ENCODE results near the gene SGMS1.
"Not testable (repeated sequence)": the region's sequence is repeated elsewhere in the genome, so short reads cannot be mapped to it uniquely, and the experiment has no call there.

The SGMS1 gene

GRCh38 chr10:50653758-50654157 lies 30.0 kb upstream of the SGMS1 start:
- no peak for TF ChIP-seq CTCF (IDR thresholded peaks at IDR 0.05; ENCODE audit: low read length, missing control alignments)
- no peak overlapping the region for H3K4me3 ChIP-seq (replicated peaks; ENCODE audit: low read depth, low read length)
- DNase-seq (ENCODE audit: low read depth), result no peak

- DNase-seq (ENCODE audit: low read depth), result peak; percentile 59
- TF ChIP-seq CTCF (IDR thresholded peaks at IDR 0.05; ENCODE audit: low read length, missing control alignments), result peak; percentile 80
- H3K4me3 ChIP-seq (replicated peaks; ENCODE audit: low read depth, low read length), result no peak overlapping the region
Measured at GRCh38 chr10:50653142-50653541, 29.4 kb upstream of the SGMS1 start.

- TF ChIP-seq CTCF (IDR thresholded peaks at IDR 0.05; ENCODE audit: low read length, missing control alignments), result no peak
- DNase-seq (ENCODE audit: low read depth), result no peak
- no peak overlapping the region for H3K4me3 ChIP-seq (replicated peaks; ENCODE audit: low read depth, low read length)
Measured at GRCh38 chr10:50651808-50652207, 28.1 kb upstream of the SGMS1 start.

- no peak for DNase-seq (ENCODE audit: low read depth)
- H3K4me3 ChIP-seq (replicated peaks; ENCODE audit: low read depth, low read length), result no peak overlapping the region
- TF ChIP-seq CTCF (IDR thresholded peaks at IDR 0.05; ENCODE audit: low read length, missing control alignments), result no peak
Measured at GRCh38 chr10:50650481-50650880, 26.7 kb upstream of the SGMS1 start.

- no peak overlapping the region for H3K4me3 ChIP-seq (replicated peaks; ENCODE audit: low read depth, low read length)
- no peak for TF ChIP-seq CTCF (IDR thresholded peaks at IDR 0.05; ENCODE audit: low read length, missing control alignments)
- DNase-seq (ENCODE audit: low read depth), result no peak
Measured at GRCh38 chr10:50648935-50649227, 25.1 kb upstream of the SGMS1 start.

GRCh38 chr10:50648089-50648934 lies 24.6 kb upstream of the SGMS1 start:
- no peak for TF ChIP-seq CTCF (IDR thresholded peaks at IDR 0.05; ENCODE audit: low read length, missing control alignments)
- DNase-seq (ENCODE audit: low read depth), result no peak
- no peak overlapping the region for H3K4me3 ChIP-seq (replicated peaks; ENCODE audit: low read depth, low read length)

GRCh38 chr10:50647350-50647749 lies 23.6 kb upstream of the SGMS1 start:
- DNase-seq (ENCODE audit: low read depth); H3K4me3 ChIP-seq (replicated peaks; ENCODE audit: low read depth, low read length): not testable (repeated sequence)

Measured in fibroblast of pulmonary artery (primary cell).